CD4-positive, alpha-beta memory T cell (primary cell): Measurements from ENCODE around the gene R3HDM4. TPM values are rescaled to one million over a fixed set of nuclear protein-coding genes. Genes with fewer than 3 reads are reported as not detected.
A peak's percentile ranks its signal among the peaks of the same experiment; 100 is the strongest.

Experiments
- CTCF ChIA-PET: fragments of 350-600 bp; sonication (Branson Sonifier 250); formaldehyde crosslinking; loops from one replicate; lab custom pipeline; 2021; ENCODE audit warnings: inconsistent platforms; ENCODE audit not compliant: partially characterized antibody; lab: Charles Lee
- POLR2A ChIA-PET: fragments of 350-600 bp; sonication (Branson Sonifier 250); formaldehyde crosslinking; loops from one replicate; lab custom pipeline; 2021; ENCODE audit not compliant: partially characterized antibody; lab: Charles Lee
- DNase-seq, 5 donors: peaks; one replicate each; pipeline versions ENCODE4 v3.0.0 to v3.0.0-alpha.2; 2020 to 2022; ENCODE audit warnings: mixed read lengths in 1 of 5
- H3K27ac ChIP-seq: one replicate; pipeline ENCODE4 v1.7.0; 2013; ENCODE audit warnings: low read depth, low read length
- H3K27me3 ChIP-seq: 2 replicates; pipeline ENCODE4 v1.7.0; 2013; ENCODE audit warnings: mild to moderate bottlenecking, low read length, moderate library complexity; ENCODE audit not compliant: insufficient read depth
- H3K36me3 ChIP-seq: 2 replicates; pipeline ENCODE4 v1.7.0; 2013; ENCODE audit warnings: mild to moderate bottlenecking, low read length, moderate library complexity; ENCODE audit not compliant: insufficient read depth
- H3K4me1 ChIP-seq: 2 replicates; pipeline ENCODE4 v1.7.0; 2013; ENCODE audit warnings: mild to moderate bottlenecking, low read length, moderate library complexity; ENCODE audit not compliant: insufficient read depth
- H3K4me3 ChIP-seq, 2 donors: one replicate each; pipeline ENCODE4 v1.7.0; 2013; ENCODE audit warnings: low read length in 2 of 2, mild to moderate bottlenecking in 1 of 2
- H3K9me3 ChIP-seq, 2 donors: one replicate each; pipeline ENCODE4 v1.7.0; 2013; ENCODE audit warnings: low read length in 2 of 2, control low read depth in 1 of 2; ENCODE audit not compliant: control insufficient read depth in 1 of 2
- H3K27ac Mint-ChIP-seq, 7 donors: one replicate each; pipeline ENCODE4 v1.8.0; 2020 to 2021; ENCODE audit warnings: mixed read lengths in 7 of 7, mild to moderate bottlenecking in 6 of 7, inconsistent platforms in 3 of 7, moderate library complexity in 3 of 7
- H3K27me3 Mint-ChIP-seq, 2 donors: one replicate each; pipeline ENCODE4 v1.8.0; 2020 to 2021; ENCODE audit warnings: mixed read lengths in 2 of 2
- H3K36me3 Mint-ChIP-seq, 2 donors: one replicate each; pipeline ENCODE4 v1.8.0; 2020 to 2021; ENCODE audit warnings: mixed read lengths in 2 of 2, inconsistent platforms in 1 of 2, mild to moderate bottlenecking in 1 of 2
- H3K4me1 Mint-ChIP-seq, 4 donors: one replicate each; pipeline ENCODE4 v1.8.0; 2020 to 2021; ENCODE audit warnings: mixed read lengths in 4 of 4, mild to moderate bottlenecking in 1 of 4
- H3K4me3 Mint-ChIP-seq, 8 donors: one replicate each; pipeline ENCODE4 v1.8.0; 2020 to 2021; ENCODE audit warnings: mixed read lengths in 8 of 8, mild to moderate bottlenecking in 7 of 8, moderate library complexity in 6 of 8, inconsistent platforms in 3 of 8
- H3K9me3 Mint-ChIP-seq, 8 donors: one replicate each; pipeline ENCODE4 v1.8.0; 2020 to 2021; ENCODE audit warnings: mixed read lengths in 8 of 8, mild to moderate bottlenecking in 5 of 8, inconsistent platforms in 3 of 8, moderate library complexity in 1 of 8
- intact Hi-C: fragments of 100-400 bp; cut with micrococcal nuclease; formaldehyde crosslinking; loops from one replicate; pipeline ENCODE4 v1.15.1; 2023
- polyA plus RNA-seq, 2 donors: library from polyadenylated mRNA; unstranded; fragments of 300-500 nt; fragmentation: Illumina TruSeq; gene quantifications; one replicate each; pipeline ENCODE4 v1.2.3, GENCODE V29; 2021
- total RNA-seq, 2 experiments: library from RNA; stranded (reverse); gene quantifications; one replicate each; pipeline ENCODE4 v1.2.3, GENCODE V29; 2021

The R3HDM4 gene
- total and polyA plus RNA-seq, 4 experiments from 2014 or later = 153 to 230 (median 181) TPM

- CTCF ChIA-PET = interaction anchor here (6.1 to 8.2 kb wide), 2 partner anchors 56 to 61 kb away, joined by 118 to 119 read pairs; partner anchors contain the start of gene WDR18
- H3K27ac Mint-ChIP-seq = peak within 1 kb of the TSS in 6 of 7 donors; percentile 37 to 88 (median 72)
- POLR2A ChIA-PET = interaction anchor here (1.0 to 7.9 kb wide), 4 partner anchors 33 to 141 kb away, joined by 3 to 88 read pairs (median 6); partner anchors contain the start of genes ARHGAP45, MED16, RNU6-9 and WDR18
These were observed 12.7 kb upstream of the R3HDM4 start, which contains the start of gene ARID3A for GRCh38 chr19:925526-926322. Gene ARID3A, plus strand, starts transcription at chr19:926035. Its CDS starts 3,494 bp downstream, at chr19:929529.

DNA sequence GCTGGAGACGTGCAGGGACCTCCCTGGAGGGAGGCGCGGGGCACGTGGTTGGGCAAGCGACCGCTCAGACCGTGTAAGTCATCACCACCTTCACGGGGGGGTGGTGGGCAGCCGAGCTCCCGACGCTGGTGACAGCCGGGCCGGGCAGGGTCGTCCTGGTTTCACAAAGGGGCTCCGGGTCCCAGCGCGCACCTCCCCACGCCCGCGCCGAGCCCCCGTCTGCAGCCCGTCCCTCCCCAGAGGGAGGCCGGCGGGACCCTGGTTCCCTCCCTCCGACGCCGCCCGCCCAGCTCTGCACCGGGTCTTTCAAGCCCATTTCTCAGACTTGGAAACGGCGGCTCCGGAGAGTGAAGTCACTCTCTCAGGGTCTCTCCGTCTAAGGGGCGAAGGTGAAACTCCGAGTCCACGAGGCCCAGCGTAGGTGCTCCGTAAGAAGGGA, 12.1 kb upstream of the R3HDM4 start:
- H3K36me3 Mint-ChIP-seq = peaks cover 0 to 2% of the 10 kb centered on the region in 2 donors
- H3K36me3 ChIP-seq = no peaks in the 10 kb centered on the region
- H3K27me3 ChIP-seq = no peaks in the 10 kb centered on the region
- H3K4me3 Mint-ChIP-seq = peak overlapping the region; percentile 74 to 87 (median 82)
- no peaks in the 10 kb centered on the region for H3K9me3 ChIP-seq
- POLR2A ChIA-PET = interaction anchor here (0.6 to 7.9 kb wide), 7 partner anchors 12 to 163 kb away, joined by 3 to 88 read pairs (median 6); partner anchors contain the start of genes ARHGAP45, MED16, RNU6-9 and WDR18
- peaks cover 0 to 5% (median 0%) of the 10 kb centered on the region in 8 donors for H3K9me3 Mint-ChIP-seq
- CTCF ChIA-PET = interaction anchor here (4.3 to 8.2 kb wide), 3 partner anchors 57 to 155 kb away, joined by 19 to 119 read pairs (median 118); partner anchors contain the start of gene WDR18
- H3K4me3 ChIP-seq = peak overlapping the region; percentile 47 to 91
- H3K27me3 Mint-ChIP-seq = peaks cover 0 to 2% of the 10 kb centered on the region in 2 donors
- intact Hi-C loops = loop anchor here (1.0 to 10.0 kb wide), 5 partner anchors 16 to 316 kb away; partner anchors contain the start of genes ATP5F1D, POLR2E and WDR18
- DNase-seq = peak in 1 of 5 donors; percentile 70
- peaks cover 9 to 23% (median 15%) of the 10 kb centered on the region in 4 donors for H3K4me1 Mint-ChIP-seq
- peak overlapping the region in 5 of 7 donors; percentile 37 to 88 (median 72) for H3K27ac Mint-ChIP-seq
- H3K4me1 ChIP-seq = peaks cover 25% of the 10 kb centered on the region
- H3K27ac ChIP-seq = peak overlapping the region; percentile 64

More at GRCh38 chr19:925526-926322, 12.7 kb upstream of the R3HDM4 start, which contains the start of gene ARID3A:
- Histone ChIP-seq H3K27ac (peak within 1 kb of the TSS; percentile 64), H3K4me3 (peak within 1 kb of the TSS; percentile 47 to 91), H3K27me3 (no peaks in the 10 kb centered on the region), H3K36me3 (no peaks in the 10 kb centered on the region), H3K4me1 (peaks cover 22% of the 10 kb centered on the region), H3K9me3 (no peaks in the 10 kb centered on the region)
- Mint-ChIP-seq H3K27me3 (peaks cover 0 to under 1% of the 10 kb centered on the region in 2 donors), H3K36me3 (peaks cover 0 to under 1% of the 10 kb centered on the region in 2 donors), H3K9me3 (peaks cover 0 to 5% (median 0%) of the 10 kb centered on the region in 8 donors), H3K4me3 (peak within 1 kb of the TSS; percentile 80 to 88 (median 84)), H3K4me1 (peaks cover 8 to 21% (median 13%) of the 10 kb centered on the region in 4 donors)
- peak; percentile 73 to 85 (median 78) for DNase-seq
- intact Hi-C loops = loop anchor here (1.0 to 10.0 kb wide), 5 partner anchors 15 to 316 kb away; partner anchors contain the start of genes ATP5F1D, POLR2E and WDR18

DNA sequence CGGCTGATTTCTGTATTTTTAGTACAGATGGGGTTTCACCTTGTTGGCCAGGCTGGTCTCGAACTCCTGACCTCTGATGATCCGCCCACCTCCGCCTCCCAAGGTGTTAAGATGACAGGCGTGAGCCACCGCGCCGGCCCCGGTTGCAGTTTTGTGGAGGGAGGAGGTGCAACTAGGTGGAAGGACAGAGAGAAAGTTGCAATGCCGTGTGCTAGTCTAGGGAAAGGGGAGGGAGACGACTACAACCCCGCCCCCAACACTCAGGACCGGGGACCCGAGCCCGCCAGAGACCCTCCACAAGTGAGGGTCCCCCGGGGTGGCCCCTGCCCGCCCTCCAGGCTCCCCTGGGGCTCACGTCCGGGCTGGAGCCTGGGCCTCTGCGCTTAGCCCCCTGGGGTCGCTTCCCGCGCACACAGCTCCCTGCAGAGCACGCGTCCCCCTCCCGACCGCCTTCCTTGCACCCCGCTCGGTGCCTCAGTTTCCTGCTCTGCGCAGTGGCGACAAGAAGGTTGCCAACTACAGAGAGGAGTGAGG, 11.6 kb upstream of the R3HDM4 start:
- Mint-ChIP-seq H3K4me3 (peak overlapping the region; percentile 61 to 87 (median 80)), H3K9me3 (peaks cover 0 to 5% (median 0%) of the 10 kb centered on the region in 8 donors), H3K4me1 (peaks cover 9 to 23% (median 15%) of the 10 kb centered on the region in 4 donors), H3K27ac (peak overlapping the region in 3 of 7 donors; percentile 22 to 71 (median 37)), H3K27me3 (peaks cover 0 to 2% of the 10 kb centered on the region in 2 donors), H3K36me3 (peaks cover 0 to 2% of the 10 kb centered on the region in 2 donors)
- no peak for DNase-seq
- intact Hi-C loops = loop anchor here (1.0 to 10.0 kb wide), 6 partner anchors 16 to 317 kb away; partner anchors contain the start of genes ATP5F1D, POLR2E and WDR18
- H3K27me3 ChIP-seq = no peaks in the 10 kb centered on the region
- no peaks in the 10 kb centered on the region for H3K36me3 ChIP-seq
- ChIA-PET CTCF (interaction anchor here (1.1 to 8.2 kb wide), 5 partner anchors 13 to 155 kb away, joined by 5 to 119 read pairs (median 43); partner anchors contain the start of gene WDR18), POLR2A (interaction anchor here (0.6 to 7.9 kb wide), 8 partner anchors 12 to 163 kb away, joined by 3 to 88 read pairs (median 6); partner anchors contain the start of genes ARHGAP45, MED16, RNU6-9 and WDR18)
- peaks cover 28% of the 10 kb centered on the region for H3K4me1 ChIP-seq
- H3K4me3 ChIP-seq = peak overlapping the region; percentile 47 to 91
- no peaks in the 10 kb centered on the region for H3K9me3 ChIP-seq
- H3K27ac ChIP-seq = peak overlapping the region; percentile 64

DNA sequence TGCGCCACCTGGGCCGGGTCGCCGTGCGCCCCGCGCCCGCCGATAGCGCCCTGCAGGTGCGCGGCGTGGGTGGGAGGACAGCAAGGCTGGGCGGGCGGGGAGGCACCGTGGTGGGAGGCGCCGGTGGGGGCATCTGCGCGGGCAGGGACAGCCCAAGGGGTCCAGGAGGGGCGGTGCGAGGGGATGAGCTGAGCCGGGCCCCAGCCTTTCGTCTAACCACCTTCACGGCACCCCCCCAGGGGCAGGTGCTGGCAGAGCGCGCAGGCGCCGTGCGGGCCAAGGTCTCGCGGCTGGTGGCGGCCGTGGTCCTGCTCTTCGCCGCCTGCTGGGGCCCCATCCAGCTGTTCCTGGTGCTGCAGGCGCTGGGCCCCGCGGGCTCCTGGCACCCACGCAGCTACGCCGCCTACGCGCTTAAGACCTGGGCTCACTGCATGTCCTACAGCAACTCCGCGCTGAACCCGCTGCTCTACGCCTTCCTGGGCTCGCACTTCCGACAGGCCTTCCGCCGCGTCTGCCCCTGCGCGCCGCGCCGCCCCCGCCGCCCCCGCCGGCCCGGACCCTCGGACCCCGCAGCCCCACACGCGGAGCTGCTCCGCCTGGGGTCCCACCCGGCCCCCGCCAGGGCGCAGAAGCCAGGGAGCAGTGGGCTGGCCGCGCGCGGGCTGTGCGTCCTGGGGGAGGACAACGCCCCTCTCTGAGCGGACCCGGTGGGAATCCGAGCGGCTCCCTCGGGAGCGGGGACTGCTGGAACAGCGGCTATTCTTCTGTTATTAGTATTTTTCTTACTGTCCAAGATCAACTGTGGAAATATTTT, 7.2 kb upstream of the R3HDM4 start:
- peak overlapping the region; percentile 30 to 96 (median 76) for H3K27ac Mint-ChIP-seq
- Histone ChIP-seq H3K36me3 (no peaks in the 10 kb centered on the region), H3K4me1 (peaks cover 48% of the 10 kb centered on the region), H3K4me3 (peak overlapping the region in 1 of 2 donors; percentile 51), H3K27me3 (no peaks in the 10 kb centered on the region), H3K27ac (peak overlapping the region; percentile 31), H3K9me3 (no peaks in the 10 kb centered on the region)
- H3K9me3 Mint-ChIP-seq = peaks cover 0 to 5% (median 0%) of the 10 kb centered on the region in 8 donors
- H3K4me3 Mint-ChIP-seq = peak overlapping the region; percentile 72 to 96 (median 79)
- H3K4me1 Mint-ChIP-seq = peaks cover 9 to 26% (median 18%) of the 10 kb centered on the region in 4 donors
- ChIA-PET CTCF (interaction anchor here (0.7 to 8.2 kb wide), 7 partner anchors 11 to 63 kb away, joined by 3 to 119 read pairs (median 7); partner anchors contain the start of genes MED16, RNU6-9 and WDR18), POLR2A (interaction anchor here (0.9 to 7.9 kb wide), 15 partner anchors 11 to 294 kb away, joined by 3 to 88 read pairs (median 5); partner anchors contain the start of genes MED16, RNU6-9 and WDR18)
- intact Hi-C loops = loop anchor here (5.0 to 10.0 kb wide), 2 partner anchors 175 to 272 kb away; partner anchors contain the start of gene POLR2E
- peak; percentile 72 to 77 (median 74) for DNase-seq
- H3K27me3 Mint-ChIP-seq = peaks cover 0 to 4% of the 10 kb centered on the region in 2 donors
- peaks cover 0 to 3% of the 10 kb centered on the region in 2 donors for H3K36me3 Mint-ChIP-seq

GRCh38 chr19:919199-920050, 6.4 kb upstream of the R3HDM4 start:
- ChIA-PET CTCF (interaction anchor here (0.5 to 8.2 kb wide), 7 partner anchors 11 to 275 kb away, joined by 3 to 119 read pairs (median 7); partner anchors contain the start of gene WDR18), POLR2A (interaction anchor here (0.9 to 7.9 kb wide), 16 partner anchors 11 to 295 kb away, joined by 3 to 88 read pairs (median 5); partner anchors contain the start of genes MED16, RNU6-9 and WDR18)
- H3K9me3 ChIP-seq = no peaks in the 10 kb centered on the region
- Mint-ChIP-seq H3K27ac (peak overlapping the region in 1 of 7 donors; percentile 96), H3K4me1 (peaks cover 9 to 31% (median 22%) of the 10 kb centered on the region in 4 donors), H3K27me3 (peaks cover 0 to 6% of the 10 kb centered on the region in 2 donors), H3K36me3 (peaks cover 0 to 3% of the 10 kb centered on the region in 2 donors), H3K9me3 (peaks cover 0 to 5% (median 0%) of the 10 kb centered on the region in 8 donors), H3K4me3 (peak overlapping the region; percentile 35 to 78 (median 50))
- DNase-seq = peak in 4 of 5 donors; percentile 51 to 64 (median 54)
- intact Hi-C loops = loop anchor here (5.0 to 10.0 kb wide), 2 partner anchors 175 to 273 kb away; partner anchors contain the start of gene POLR2E
- H3K36me3 ChIP-seq = no peaks in the 10 kb centered on the region
- H3K4me3 ChIP-seq = peak overlapping the region in 1 of 2 donors; percentile 51
- H3K27me3 ChIP-seq = no peaks in the 10 kb centered on the region
- H3K4me1 ChIP-seq = peaks cover 45% of the 10 kb centered on the region
- H3K27ac ChIP-seq = peak overlapping the region; percentile 31
